SK-N-DZ (cell line): Measurements from ENCODE around the gene ACOT4.
A peak's percentile ranks its signal among the peaks of the same experiment; 100 is the strongest.
"Not testable (repeated sequence)": the region's sequence is repeated elsewhere in the genome, so short reads cannot be mapped to it uniquely, and the experiment has no call there.

ENCODE experiments used
- DNase-seq: peaks from one replicate; pipeline ENCODE4 v3.0.0-alpha.2; 2015; ENCODE audit warnings: low spot score

ACOT4 gene

GRCh38 chr14:73577214-73577613, 14.5 kb upstream of the ACOT4 start:
- not testable (repeated sequence) for DNase-seq

GRCh38 chr14:73582102-73582979, 9.3 kb upstream of the ACOT4 start:
- not testable (repeated sequence) for DNase-seq

GRCh38 chr14:73588695-73589094, 3.0 kb upstream of the ACOT4 start:
- no peak for DNase-seq

GRCh38 chr14:73589116-73589515, 2.6 kb upstream of the ACOT4 start:
- DNase-seq = no peak

GRCh38 chr14:73590673-73591004, 1.0 kb upstream of the ACOT4 start:
- DNase-seq = not testable (repeated sequence)

GRCh38 chr14:73594491-73594890, 2.8 kb downstream of the ACOT4 start:
- DNase-seq = no peak

- DNase-seq = no peak
These were observed 7.8 kb downstream of the ACOT4 start for GRCh38 chr14:73599499-73599898.

- DNase-seq = no peak
These were observed 11.3 kb downstream of the ACOT4 start for GRCh38 chr14:73602994-73603393.

- DNase-seq = no peak
These were observed 14.6 kb downstream of the ACOT4 start for GRCh38 chr14:73606271-73606670.

GRCh38 chr14:73607241-73607640, 15.6 kb downstream of the ACOT4 start:
- no peak for DNase-seq

- DNase-seq = no peak
These were observed 19.0 kb downstream of the ACOT4 start for GRCh38 chr14:73610687-73611086.

- DNase-seq = peak; percentile 62
These were observed 20.8 kb downstream of the ACOT4 start, which contains the start of gene ACOT6 for GRCh38 chr14:73612339-73613045. Gene ACOT6 (plus strand): TSS chr14:73612517. CDS start chr14:73612572, 55 bp downstream.

- DNase-seq = peak; percentile 9
These were observed 21.3 kb downstream of the ACOT4 start for GRCh38 chr14:73613046-73613383.

- no peak for DNase-seq
These were observed 21.8 kb downstream of the ACOT4 start for GRCh38 chr14:73613419-73613963.

GRCh38 chr14:73616831-73617230, 25.2 kb downstream of the ACOT4 start:
- DNase-seq = no peak

GRCh38 chr14:73619524-73619923, 27.9 kb downstream of the ACOT4 start:
- no peak for DNase-seq

- no peak for DNase-seq
These were observed 28.6 kb downstream of the ACOT4 start for GRCh38 chr14:73620268-73620667.

GRCh38 chr14:73623504-73624054, 31.9 kb downstream of the ACOT4 start:
- DNase-seq = no peak

GRCh38 chr14:73625706-73626105, 34.0 kb downstream of the ACOT4 start:
- DNase-seq = no peak

- no peak for DNase-seq
These were observed 35.5 kb downstream of the ACOT4 start for GRCh38 chr14:73627151-73627558.

GRCh38 chr14:73630009-73630780, 38.5 kb downstream of the ACOT4 start:
- DNase-seq = no peak
